GM12878 (cell line): ENCODE results near the gene CBX8.

ENCODE experiments used
- CHD1 ChIP-seq: IDR thresholded peaks from 2 replicates; pipeline ENCODE4 v1.6.1; 2012; ENCODE audit warnings: low read depth, low read length, improper control_type of control experiment
- CTCF ChIP-seq, 3 experiments: IDR thresholded peaks in 2 of 3; conservative IDR thresholded peaks in 1 of 3; 2 replicates each; pipeline ENCODE4 v1.5.1; 2011; ENCODE audit warnings: low read depth in 3 of 3, low read length in 3 of 3, mild to moderate bottlenecking in 3 of 3, control low read depth in 2 of 3, moderate library complexity in 2 of 3, inconsistent platforms in 1 of 3, mixed read lengths in 1 of 3; ENCODE audit not compliant: control insufficient read depth in 2 of 3, insufficient read depth in 1 of 3; ENCODE audit errors: extremely low read depth in 1 of 3
- EZH2 ChIP-seq: IDR thresholded peaks from 2 replicates; pipeline ENCODE4 v1.6.1; 2012; ENCODE audit warnings: low read depth, mild to moderate bottlenecking, control low read depth, inconsistent platforms, low read length, borderline replicate concordance; ENCODE audit not compliant: control insufficient read depth
- JUNB ChIP-seq: IDR thresholded peaks from 2 replicates; pipeline ENCODE4 v1.6.1; 2016; ENCODE audit warnings: antibody characterized with exemption, mild to moderate bottlenecking
- MAX ChIP-seq: IDR thresholded peaks from 2 replicates; pipeline ENCODE4 v1.6.1; 2012; ENCODE audit warnings: low read depth, low read length, improper control_type of control experiment
- NR2C2 ChIP-seq: IDR thresholded peaks from 2 replicates; pipeline ENCODE4 v1.6.1; 2011; ENCODE audit warnings: borderline replicate concordance, low read depth; ENCODE audit not compliant: control insufficient read depth, insufficient read length
- POLR2A ChIP-seq: IDR thresholded peaks from 2 replicates; pipeline ENCODE4 v1.6.1; 2011; ENCODE audit warnings: low read depth, mild to moderate bottlenecking, low read length
- RFX5 ChIP-seq: IDR thresholded peaks from 2 replicates; pipeline ENCODE4 v1.6.1; 2011; ENCODE audit warnings: low read depth, low read length, improper control_type of control experiment
- TAF1 ChIP-seq: IDR thresholded peaks from 2 replicates; pipeline ENCODE4 v1.6.1; 2011; ENCODE audit warnings: mild to moderate bottlenecking, low read depth, low read length, borderline replicate concordance
- TARDBP ChIP-seq: IDR thresholded peaks from 2 replicates; pipeline ENCODE4 v1.6.1; 2016; ENCODE audit warnings: borderline replicate concordance
- TCF12 ChIP-seq: IDR thresholded peaks from 2 replicates; pipeline ENCODE4 v1.6.1; 2011; ENCODE audit warnings: low read depth, mild to moderate bottlenecking, low read length
- TCF7 ChIP-seq: IDR thresholded peaks from 2 replicates; pipeline ENCODE4 v1.6.1; 2014; ENCODE audit warnings: antibody characterized with exemption, borderline replicate concordance
- USF1 ChIP-seq: IDR thresholded peaks from 2 replicates; pipeline ENCODE4 v1.6.1; 2011; ENCODE audit warnings: borderline replicate concordance, low read depth, mild to moderate bottlenecking, moderate library complexity, mixed read lengths, low read length; ENCODE audit not compliant: insufficient read depth; ENCODE audit errors: extremely low read length
- ZNF274 ChIP-seq: IDR thresholded peaks from one replicate; pipeline ENCODE4 v1.8.0; 2011; ENCODE audit not compliant: insufficient read length, insufficient read depth

- no peak for TF ChIP-seq MAX
- no peak for TF ChIP-seq TCF12
- TF ChIP-seq TCF7: no peak
- no peak for TF ChIP-seq JUNB
- TF ChIP-seq CTCF (IDR thresholded peaks at IDR 0.05 in 2 of 3, conservative IDR thresholded peaks at IDR 0.05 in 1 of 3; ENCODE audit: control insufficient read depth in 2 of 3, extremely low read depth in 1 of 3, insufficient read depth in 1 of 3, low read depth in 3 of 3, low read length in 3 of 3): no peak
- no peak for TF ChIP-seq USF1
- no peak for TF ChIP-seq EZH2
- TF ChIP-seq TAF1: no peak
- TF ChIP-seq CHD1: no peak
- TF ChIP-seq POLR2A: no peak
- no peak for TF ChIP-seq TARDBP
- TF ChIP-seq ZNF274: no peak
- no peak for TF ChIP-seq RFX5
- no peak for TF ChIP-seq NR2C2
Measured at GRCh38 chr17:79831265-79832217, 34.7 kb upstream of the CBX8 start.
